Liver (tissue), 9 donors: Measurements from ENCODE around the gene KCNN3. TPM values are rescaled to one million over a fixed set of nuclear protein-coding genes. Genes with fewer than 3 reads are reported as not detected.

ENCODE experiments used
- DNase-seq: peaks from one replicate; pipeline ENCODE4 v3.0.0-alpha.2; 2017; ENCODE audit warnings: low spot score
- H3K27ac ChIP-seq, 2 donors: one replicate each; pipeline ENCODE4 v1.7.0; 2013; ENCODE audit warnings: inconsistent platforms in 2 of 2, low read length in 2 of 2, control low read depth in 1 of 2, low read depth in 1 of 2, mild to moderate bottlenecking in 1 of 2
- H3K27me3 ChIP-seq, 4 donors: one replicate each; pipeline versions ENCODE4 v1.6.1 to v1.7.0; 2013; ENCODE audit warnings: low read length in 3 of 4, inconsistent platforms in 1 of 4, mild to moderate bottlenecking in 1 of 4, moderate library complexity in 1 of 4; ENCODE audit not compliant: control insufficient read depth in 4 of 4, insufficient read depth in 4 of 4
- H3K36me3 ChIP-seq, 4 donors: one replicate each; pipeline versions ENCODE4 v1.6.1 to v1.7.0; 2013; ENCODE audit warnings: low read length in 3 of 4, mild to moderate bottlenecking in 3 of 4, low read depth in 1 of 4, moderate library complexity in 1 of 4; ENCODE audit not compliant: control insufficient read depth in 4 of 4, insufficient read depth in 3 of 4
- H3K4me1 ChIP-seq, 4 donors: one replicate each; pipeline versions ENCODE4 v1.6.1 to v1.7.0; 2013; ENCODE audit warnings: low read length in 3 of 4, mild to moderate bottlenecking in 3 of 4, moderate library complexity in 1 of 4; ENCODE audit not compliant: control insufficient read depth in 4 of 4, insufficient read depth in 4 of 4
- H3K4me3 ChIP-seq, 3 donors: one replicate each; pipeline versions ENCODE4 v1.6.1 to v1.7.0; 2013; ENCODE audit warnings: low read length in 3 of 3, control low read depth in 1 of 3, low read depth in 1 of 3, mild to moderate bottlenecking in 1 of 3
- H3K9ac ChIP-seq, 2 donors: one replicate each; pipeline ENCODE4 v1.7.0; 2013; ENCODE audit warnings: low read length in 2 of 2, mild to moderate bottlenecking in 2 of 2, moderate library complexity in 2 of 2, control low read depth in 1 of 2, low read depth in 1 of 2
- H3K9me3 ChIP-seq, 4 donors: one replicate each; pipeline versions ENCODE4 v1.6.1 to v1.7.0; 2013; ENCODE audit warnings: low read length in 3 of 4; ENCODE audit not compliant: control insufficient read depth in 4 of 4
- EGR1 ChIP-seq, 2 donors: IDR thresholded peaks; 2 replicates each; pipeline ENCODE4 v1.6.1; 2016 to 2018; ENCODE audit warnings: antibody characterized with exemption in 2 of 2, low read depth in 2 of 2
- FOXA2 ChIP-seq: IDR thresholded peaks from 2 replicates; pipeline ENCODE4 v1.6.1; 2016; ENCODE audit warnings: antibody characterized with exemption
- GABPA ChIP-seq, 2 donors: IDR thresholded peaks in 1 of 2; conservative IDR thresholded peaks in 1 of 2; 2 replicates each; pipeline ENCODE4 v1.6.1; 2016; ENCODE audit warnings: antibody characterized with exemption in 2 of 2, mild to moderate bottlenecking in 1 of 2, moderate library complexity in 1 of 2
- HNF4G ChIP-seq: IDR thresholded peaks from 2 replicates; pipeline ENCODE4 v1.6.1; 2016; ENCODE audit warnings: antibody characterized with exemption
- NR2F2 ChIP-seq: IDR thresholded peaks from 2 replicates; pipeline ENCODE4 v1.6.1; 2016; ENCODE audit warnings: antibody characterized with exemption
- RXRA ChIP-seq, 2 donors: IDR thresholded peaks; 2 replicates each; pipeline ENCODE4 v1.6.1; 2017 to 2018; ENCODE audit warnings: antibody characterized with exemption in 2 of 2, mild to moderate bottlenecking in 1 of 2
- TAF1 ChIP-seq: conservative IDR thresholded peaks from 2 replicates; pipeline ENCODE4 v1.6.1; 2016; ENCODE audit warnings: antibody characterized with exemption, mild to moderate bottlenecking
- WGBS: extraction: QIAGEN DNeasy Blood & Tissue Kit; methylation state at CpG from one replicate; pipeline ENCODE4 v1.1.7; 2013; 5-methylcytosine and 5-hydroxymethylcytosine counted together
- polyA plus RNA-seq, 2 donors: library from polyadenylated mRNA; stranded (reverse) in 1 of 2; unstranded in 1 of 2; fragments of 200-250 nt in 1 of 2; fragments of >200 nt in 1 of 2; fragmentation: Nextera tagmentation in 1 of 2; extraction: Ambion mirVana in 1 of 2; gene quantifications; one replicate each; pipeline versions ENCODE4 v1.2.1 to v1.2.3, GENCODE V29; 2013 to 2015
- total RNA-seq, 2 donors: library from RNA; depleted of rRNA; stranded (reverse); fragments of >200 nt; gene quantifications; one replicate each; pipeline ENCODE4 v1.2.3, GENCODE V29; 2014
- TF ChIP-seq, protein P1 (sequence below): IDR thresholded peaks from 2 replicates; pipeline ENCODE4 v1.6.1; 2016; ENCODE audit warnings: antibody characterized with exemption, mild to moderate bottlenecking
- TF ChIP-seq, protein P2 (sequence below): IDR thresholded peaks from 2 replicates; pipeline ENCODE4 v1.6.1; 2016; ENCODE audit warnings: antibody characterized with exemption
- donor health status: healthy.
- donor health status: healthy.
- donor health status: healthy.
- donor health status: healthy.
- donor health status: healthy.

Gene KCNN3
- total and polyA plus RNA-seq, 4 donors, result 0.09 to 0.68 (median 0.15) TPM

DNA sequence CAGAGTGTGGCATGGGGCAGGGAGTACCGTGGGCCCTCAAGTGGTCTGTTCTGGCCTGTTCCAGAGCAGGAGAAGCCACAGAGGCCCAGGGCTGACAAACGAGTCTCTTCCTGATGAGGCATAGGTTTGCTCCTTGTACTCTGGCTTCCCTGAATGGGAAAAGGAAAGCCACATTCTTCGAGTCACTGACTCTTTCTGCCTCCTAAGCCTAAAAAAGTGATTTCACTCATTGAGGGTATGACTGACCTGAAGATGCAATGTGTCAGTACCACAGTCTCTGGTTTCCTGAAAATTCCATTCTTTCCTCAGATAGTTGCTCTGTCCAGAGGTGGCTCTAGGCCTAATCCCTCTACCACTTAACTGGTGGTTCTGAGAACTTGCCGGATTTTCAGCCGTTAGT lies 92.3 kb downstream of the KCNN3 start (continued):
- TF ChIP-seq, protein P1, sequence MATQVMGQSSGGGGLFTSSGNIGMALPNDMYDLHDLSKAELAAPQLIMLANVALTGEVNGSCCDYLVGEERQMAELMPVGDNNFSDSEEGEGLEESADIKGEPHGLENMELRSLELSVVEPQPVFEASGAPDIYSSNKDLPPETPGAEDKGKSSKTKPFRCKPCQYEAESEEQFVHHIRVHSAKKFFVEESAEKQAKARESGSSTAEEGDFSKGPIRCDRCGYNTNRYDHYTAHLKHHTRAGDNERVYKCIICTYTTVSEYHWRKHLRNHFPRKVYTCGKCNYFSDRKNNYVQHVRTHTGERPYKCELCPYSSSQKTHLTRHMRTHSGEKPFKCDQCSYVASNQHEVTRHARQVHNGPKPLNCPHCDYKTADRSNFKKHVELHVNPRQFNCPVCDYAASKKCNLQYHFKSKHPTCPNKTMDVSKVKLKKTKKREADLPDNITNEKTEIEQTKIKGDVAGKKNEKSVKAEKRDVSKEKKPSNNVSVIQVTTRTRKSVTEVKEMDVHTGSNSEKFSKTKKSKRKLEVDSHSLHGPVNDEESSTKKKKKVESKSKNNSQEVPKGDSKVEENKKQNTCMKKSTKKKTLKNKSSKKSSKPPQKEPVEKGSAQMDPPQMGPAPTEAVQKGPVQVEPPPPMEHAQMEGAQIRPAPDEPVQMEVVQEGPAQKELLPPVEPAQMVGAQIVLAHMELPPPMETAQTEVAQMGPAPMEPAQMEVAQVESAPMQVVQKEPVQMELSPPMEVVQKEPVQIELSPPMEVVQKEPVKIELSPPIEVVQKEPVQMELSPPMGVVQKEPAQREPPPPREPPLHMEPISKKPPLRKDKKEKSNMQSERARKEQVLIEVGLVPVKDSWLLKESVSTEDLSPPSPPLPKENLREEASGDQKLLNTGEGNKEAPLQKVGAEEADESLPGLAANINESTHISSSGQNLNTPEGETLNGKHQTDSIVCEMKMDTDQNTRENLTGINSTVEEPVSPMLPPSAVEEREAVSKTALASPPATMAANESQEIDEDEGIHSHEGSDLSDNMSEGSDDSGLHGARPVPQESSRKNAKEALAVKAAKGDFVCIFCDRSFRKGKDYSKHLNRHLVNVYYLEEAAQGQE, result no peak
- TF ChIP-seq HNF4G (no peak), FOXA2 (no peak), NR2F2 (no peak)

DNA sequence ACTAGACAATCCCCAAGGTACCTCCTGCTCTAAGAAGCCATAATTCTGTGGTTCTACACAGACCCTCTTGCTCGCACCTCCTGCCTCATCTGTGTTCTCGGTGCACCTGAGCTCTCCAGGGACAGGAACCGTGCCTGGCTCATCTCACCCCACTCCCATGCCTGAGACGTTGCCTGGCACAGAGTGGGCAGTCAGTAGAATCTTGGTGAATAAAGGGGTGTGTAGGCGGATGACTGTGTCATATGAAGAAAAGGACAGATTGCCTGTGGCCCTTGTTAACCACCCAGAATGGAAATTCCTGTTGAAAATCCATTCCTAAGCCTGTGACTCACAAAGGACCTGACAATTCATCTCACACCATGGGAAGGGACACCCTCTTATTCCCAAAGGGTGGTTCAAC lies 92.9 kb downstream of the KCNN3 start:
- TF ChIP-seq, protein P1, result no peak
- TF ChIP-seq EGR1 (IDR thresholded peaks at IDR 0.05; ENCODE audit: low read depth in 2 of 2) (no peak), TAF1 (no peak), RXRA (IDR thresholded peaks at IDR 0.05) (no peak), GABPA (IDR thresholded peaks at IDR 0.05 in 1 of 2, conservative IDR thresholded peaks at IDR 0.05 in 1 of 2) (no peak)
- no peak overlapping the region for H3K4me3 ChIP-seq
- no peaks in the 10 kb centered on the region for H3K36me3 ChIP-seq
- no peaks in the 10 kb centered on the region for H3K27me3 ChIP-seq
- H3K9ac ChIP-seq, result no peak overlapping the region
- no peak for DNase-seq
- H3K27ac ChIP-seq, result no peak overlapping the region
- H3K9me3 ChIP-seq, result no peaks in the 10 kb centered on the region
- WGBS, result 92% methylated on average over 5 of the region's 5 CpGs
- peaks cover 0 to 3% (median 0%) of the 10 kb centered on the region in 4 donors for H3K4me1 ChIP-seq

DNA sequence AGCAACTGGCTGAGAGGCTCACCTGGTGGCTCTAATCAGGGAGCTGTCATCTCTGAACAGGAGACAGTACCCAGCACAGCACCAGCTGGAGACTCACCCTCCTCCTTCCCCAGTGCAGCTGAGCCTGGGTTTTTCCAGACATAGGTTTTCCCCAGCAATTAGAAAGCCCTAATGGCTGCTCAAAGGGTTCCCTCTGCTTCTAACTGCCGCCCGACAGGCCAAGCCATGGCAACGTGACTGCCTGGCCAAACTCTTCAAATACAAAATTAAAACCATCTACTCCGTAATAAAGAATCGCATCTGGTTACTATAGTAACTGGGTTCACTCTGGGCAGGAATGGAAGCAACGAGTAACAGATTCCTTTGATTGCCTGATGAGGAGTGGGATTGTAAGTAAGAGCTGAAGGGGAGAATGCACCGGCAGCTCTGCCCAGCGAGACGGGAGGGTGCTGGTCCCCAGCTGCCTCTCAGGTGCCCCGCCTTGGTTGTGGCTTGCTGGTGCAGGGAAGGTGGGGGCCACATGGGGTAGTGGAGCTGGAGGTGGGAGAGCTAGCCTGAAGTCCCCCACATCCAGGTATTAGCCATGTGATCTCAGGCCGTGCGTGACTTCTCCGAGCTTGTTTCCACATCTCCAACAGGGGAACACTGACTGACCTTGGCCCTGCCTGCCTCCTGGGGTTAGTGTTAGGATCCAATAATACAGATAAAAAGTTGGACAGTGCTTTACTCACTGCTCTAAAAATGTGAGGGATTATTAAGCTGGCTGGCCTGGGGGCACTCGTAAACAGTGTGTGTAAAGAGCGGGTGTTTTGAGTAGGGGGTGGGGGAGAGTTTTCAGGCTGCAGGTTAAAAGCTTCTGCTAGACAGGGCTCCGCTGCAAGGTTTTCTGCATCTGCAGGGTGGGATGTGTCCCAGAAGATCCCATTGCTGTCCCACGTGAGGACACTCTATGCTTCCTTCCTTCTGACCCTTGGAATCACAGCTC lies 94.2 kb downstream of the KCNN3 start:
- H3K9me3 ChIP-seq, result no peaks in the 10 kb centered on the region
- H3K4me1 ChIP-seq, result peaks cover 0 to 3% (median 0%) of the 10 kb centered on the region in 4 donors
- no peaks in the 10 kb centered on the region for H3K36me3 ChIP-seq
- WGBS, result 82% methylated on average over 17 of the region's 17 CpGs
- no peak for DNase-seq
- TF ChIP-seq, protein P2, sequence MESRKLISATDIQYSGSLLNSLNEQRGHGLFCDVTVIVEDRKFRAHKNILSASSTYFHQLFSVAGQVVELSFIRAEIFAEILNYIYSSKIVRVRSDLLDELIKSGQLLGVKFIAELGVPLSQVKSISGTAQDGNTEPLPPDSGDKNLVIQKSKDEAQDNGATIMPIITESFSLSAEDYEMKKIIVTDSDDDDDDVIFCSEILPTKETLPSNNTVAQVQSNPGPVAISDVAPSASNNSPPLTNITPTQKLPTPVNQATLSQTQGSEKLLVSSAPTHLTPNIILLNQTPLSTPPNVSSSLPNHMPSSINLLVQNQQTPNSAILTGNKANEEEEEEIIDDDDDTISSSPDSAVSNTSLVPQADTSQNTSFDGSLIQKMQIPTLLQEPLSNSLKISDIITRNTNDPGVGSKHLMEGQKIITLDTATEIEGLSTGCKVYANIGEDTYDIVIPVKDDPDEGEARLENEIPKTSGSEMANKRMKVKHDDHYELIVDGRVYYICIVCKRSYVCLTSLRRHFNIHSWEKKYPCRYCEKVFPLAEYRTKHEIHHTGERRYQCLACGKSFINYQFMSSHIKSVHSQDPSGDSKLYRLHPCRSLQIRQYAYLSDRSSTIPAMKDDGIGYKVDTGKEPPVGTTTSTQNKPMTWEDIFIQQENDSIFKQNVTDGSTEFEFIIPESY, result no peak
- peak in 1 of 2 donors; percentile 7 for TF ChIP-seq RXRA (IDR thresholded peaks at IDR 0.05)
- no peak overlapping the region for H3K4me3 ChIP-seq
- H3K27me3 ChIP-seq, result no peaks in the 10 kb centered on the region
- no peak overlapping the region for H3K9ac ChIP-seq
- no peak overlapping the region for H3K27ac ChIP-seq
